Activated naive CD4-positive, alpha-beta T cell treated with anti-CD3 and anti-CD28 coated beads, Interleukin-2, amount 50 U/mL, for 16 hours (primary cell): ENCODE results near the gene PIK3AP1.
"Not testable (repeated sequence)": the region's sequence is repeated elsewhere in the genome, so short reads cannot be mapped to it uniquely, and the experiment has no call there.

Source experiments
- DNase-seq: peaks from one replicate; pipeline ENCODE4 v3.0.0-alpha.2; 2020

Gene PIK3AP1, protein sequence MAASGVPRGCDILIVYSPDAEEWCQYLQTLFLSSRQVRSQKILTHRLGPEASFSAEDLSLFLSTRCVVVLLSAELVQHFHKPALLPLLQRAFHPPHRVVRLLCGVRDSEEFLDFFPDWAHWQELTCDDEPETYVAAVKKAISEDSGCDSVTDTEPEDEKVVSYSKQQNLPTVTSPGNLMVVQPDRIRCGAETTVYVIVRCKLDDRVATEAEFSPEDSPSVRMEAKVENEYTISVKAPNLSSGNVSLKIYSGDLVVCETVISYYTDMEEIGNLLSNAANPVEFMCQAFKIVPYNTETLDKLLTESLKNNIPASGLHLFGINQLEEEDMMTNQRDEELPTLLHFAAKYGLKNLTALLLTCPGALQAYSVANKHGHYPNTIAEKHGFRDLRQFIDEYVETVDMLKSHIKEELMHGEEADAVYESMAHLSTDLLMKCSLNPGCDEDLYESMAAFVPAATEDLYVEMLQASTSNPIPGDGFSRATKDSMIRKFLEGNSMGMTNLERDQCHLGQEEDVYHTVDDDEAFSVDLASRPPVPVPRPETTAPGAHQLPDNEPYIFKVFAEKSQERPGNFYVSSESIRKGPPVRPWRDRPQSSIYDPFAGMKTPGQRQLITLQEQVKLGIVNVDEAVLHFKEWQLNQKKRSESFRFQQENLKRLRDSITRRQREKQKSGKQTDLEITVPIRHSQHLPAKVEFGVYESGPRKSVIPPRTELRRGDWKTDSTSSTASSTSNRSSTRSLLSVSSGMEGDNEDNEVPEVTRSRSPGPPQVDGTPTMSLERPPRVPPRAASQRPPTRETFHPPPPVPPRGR

DNA sequence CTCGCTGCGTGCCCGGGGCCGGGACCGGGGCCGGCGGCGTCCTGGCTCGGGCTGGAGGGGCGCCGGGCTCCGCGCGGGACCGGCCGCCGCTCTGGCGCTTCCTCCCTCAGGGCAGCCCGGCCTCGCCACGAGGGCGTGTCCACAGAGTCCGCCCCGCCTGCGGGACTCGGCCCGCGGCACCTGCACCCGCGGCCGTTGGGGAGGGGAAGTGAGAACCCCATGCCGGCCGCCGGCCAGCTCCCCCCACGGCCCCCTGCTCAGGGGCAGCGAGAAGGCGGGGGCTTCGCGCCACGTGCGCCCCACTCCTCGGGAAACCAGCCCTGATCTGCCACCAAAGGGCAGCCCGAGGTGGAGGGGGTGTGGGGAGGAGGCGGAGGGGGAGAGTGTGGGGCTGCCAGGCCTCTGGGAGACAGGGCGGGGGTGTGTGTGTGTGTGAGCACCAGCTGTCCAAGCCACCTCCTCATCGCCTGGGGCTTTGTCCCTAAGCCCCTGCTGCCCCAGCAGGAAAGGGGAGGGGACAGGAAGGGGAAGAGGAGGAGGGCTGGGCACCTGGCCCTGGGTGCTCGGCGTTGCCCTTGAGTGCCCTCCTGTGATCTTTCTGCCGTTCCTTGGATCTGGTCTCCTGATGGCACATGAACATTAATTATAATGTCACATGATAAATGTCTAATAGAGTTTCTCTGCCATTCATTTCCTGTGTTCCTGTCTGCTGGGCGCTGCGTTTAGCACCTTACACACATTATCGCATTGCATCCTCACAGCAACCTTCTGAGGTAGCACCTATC is at the start of gene PIK3AP1:
Gene PIK3AP1 (minus strand): TSS at position 93 of the 785 bp plus-strand sequence. CDS start 120 bp downstream, outside the sequence.
- peak; percentile 43 for DNase-seq

- DNase-seq = no peak
Observed at GRCh38 chr10:96768136-96768535, 47.8 kb upstream of the PIK3AP1 start.

DNA sequence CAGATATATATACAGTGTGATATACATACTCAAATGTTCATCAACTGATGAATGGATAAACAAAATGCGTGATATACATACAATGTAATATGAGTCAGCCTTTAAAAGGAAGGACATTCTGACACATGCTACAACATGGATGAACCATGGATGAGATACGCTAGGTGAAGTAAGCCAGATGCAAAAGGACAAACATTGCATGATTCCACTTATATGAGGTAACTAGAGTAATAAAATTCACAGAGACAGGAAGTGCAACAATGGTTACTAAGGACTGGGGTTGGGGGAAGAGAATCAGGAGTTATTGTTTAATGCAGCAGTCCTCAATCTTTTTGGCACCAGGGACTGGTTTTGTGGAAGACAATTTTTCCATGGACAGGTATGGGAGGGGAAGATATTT is 47.3 kb upstream of the PIK3AP1 start:
- no peak for DNase-seq

- DNase-seq = peak; percentile 76
Observed at GRCh38 chr10:96765406-96766240, 45.3 kb upstream of the PIK3AP1 start.

DNA sequence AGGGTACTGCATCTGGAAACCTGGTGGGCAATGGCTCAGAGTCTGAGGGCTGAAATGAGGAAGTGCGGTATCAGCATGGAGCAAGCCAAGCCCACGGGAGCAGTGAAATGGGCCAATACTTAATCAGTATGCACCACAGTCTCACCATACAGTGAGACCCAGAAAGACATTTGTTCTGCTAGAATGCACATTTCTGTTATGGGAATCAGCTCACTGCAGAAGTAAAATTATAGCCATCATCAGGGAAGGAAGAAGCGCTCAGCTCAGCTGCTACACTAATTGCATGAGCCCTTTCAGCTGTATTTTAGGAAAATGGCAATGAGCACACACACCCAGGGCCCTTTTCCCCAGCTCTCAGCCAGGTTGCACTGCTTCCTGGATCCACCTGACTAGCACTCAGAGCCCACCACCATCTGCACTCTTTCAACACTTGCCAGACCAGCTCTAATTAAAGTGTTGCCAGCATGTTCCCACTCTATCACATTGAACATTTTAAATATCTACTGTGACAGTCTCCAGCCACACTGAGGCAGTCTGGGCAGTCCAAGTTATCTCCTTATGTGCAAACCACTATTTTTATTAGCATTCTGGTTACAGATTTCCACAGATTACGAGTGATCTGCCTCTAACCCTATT is 44.2 kb upstream of the PIK3AP1 start:
- DNase-seq = no peak

DNA sequence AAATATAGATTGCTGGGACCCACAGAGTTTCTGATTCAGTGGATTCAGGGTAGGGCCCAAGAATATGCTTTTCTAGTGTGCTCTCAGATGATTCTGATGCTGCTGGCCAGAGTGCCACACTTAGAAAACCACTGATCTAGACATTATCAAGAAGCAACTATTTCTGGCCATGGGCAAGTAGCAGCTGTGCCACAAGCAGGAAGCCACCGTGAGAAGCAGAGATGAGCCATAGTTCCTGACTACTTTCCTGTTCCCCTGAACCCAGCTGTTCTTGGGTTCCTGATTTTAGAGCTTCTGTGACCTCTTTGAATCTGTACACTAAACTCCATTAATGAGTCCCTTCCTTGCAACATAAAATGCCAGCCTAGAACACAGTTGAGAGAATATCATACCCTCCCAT is 38.1 kb upstream of the PIK3AP1 start:
- no peak for DNase-seq

GRCh38 chr10:96756111-96756903 is 36.0 kb upstream of the PIK3AP1 start:
- DNase-seq = no peak

- no peak for DNase-seq
Observed at GRCh38 chr10:96753956-96754355, 33.6 kb upstream of the PIK3AP1 start.

GRCh38 chr10:96752375-96752774 is 32.1 kb upstream of the PIK3AP1 start:
- DNase-seq = no peak

DNA sequence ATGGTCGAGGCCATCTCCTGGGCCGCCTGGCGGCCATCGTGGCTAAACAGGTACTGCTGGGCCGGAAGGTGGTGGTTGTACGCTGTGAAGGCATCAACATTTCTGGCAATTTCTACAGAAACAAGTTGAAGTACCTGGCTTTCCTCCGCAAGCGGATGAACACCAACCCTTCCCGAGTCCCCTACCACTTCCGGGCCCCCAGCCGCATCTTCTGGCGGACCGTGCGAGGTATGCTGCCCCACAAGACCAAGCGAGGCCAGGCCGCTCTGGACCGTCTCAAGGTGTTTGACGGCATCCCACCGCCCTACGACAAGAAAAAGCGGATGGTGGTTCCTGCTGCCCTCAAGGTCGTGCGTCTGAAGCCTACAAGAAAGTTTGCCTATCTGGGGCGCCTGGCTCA is 30.0 kb upstream of the PIK3AP1 start:
- not testable (repeated sequence) for DNase-seq

DNA sequence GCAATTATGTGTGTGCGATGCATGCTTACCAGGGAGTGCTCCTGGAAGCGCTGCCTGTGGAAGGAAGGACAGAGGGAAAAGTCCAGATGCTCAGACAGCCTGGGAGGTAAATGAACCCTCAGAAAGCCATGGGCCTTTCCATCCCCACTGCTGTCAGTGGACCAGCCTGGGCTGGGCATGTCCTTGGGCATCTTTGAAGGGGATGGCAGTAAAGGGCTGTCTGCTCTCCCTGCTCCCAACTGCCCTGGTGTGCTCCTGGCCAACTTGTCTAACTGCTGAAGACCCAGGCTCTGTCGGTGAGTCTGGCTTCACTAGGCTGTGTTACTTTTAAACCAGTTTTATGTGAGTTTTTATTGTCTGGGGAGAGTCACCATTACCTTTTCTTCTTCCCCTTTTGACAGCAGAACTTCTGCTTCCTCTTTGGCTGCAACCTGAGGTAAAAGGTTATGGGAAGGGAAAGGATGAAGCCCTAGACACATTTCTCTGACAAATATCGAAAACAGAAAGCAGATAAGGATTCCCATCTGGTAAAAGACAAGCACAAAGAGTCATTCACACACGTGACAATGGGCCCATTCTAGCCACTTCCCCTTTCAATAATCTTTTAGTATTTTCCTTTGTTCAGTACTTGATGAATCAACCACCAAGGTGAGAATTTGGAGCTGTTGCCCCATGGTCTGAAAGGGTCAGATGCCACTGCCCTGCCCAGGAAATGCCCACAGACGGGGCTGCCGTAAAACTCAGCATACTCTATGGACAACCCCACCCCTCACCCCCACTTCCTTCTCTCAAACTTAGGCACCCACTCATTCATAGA is 27.6 kb upstream of the PIK3AP1 start:
- DNase-seq = no peak

GRCh38 chr10:96746503-96746902 is 26.2 kb upstream of the PIK3AP1 start:
- DNase-seq = no peak

DNA sequence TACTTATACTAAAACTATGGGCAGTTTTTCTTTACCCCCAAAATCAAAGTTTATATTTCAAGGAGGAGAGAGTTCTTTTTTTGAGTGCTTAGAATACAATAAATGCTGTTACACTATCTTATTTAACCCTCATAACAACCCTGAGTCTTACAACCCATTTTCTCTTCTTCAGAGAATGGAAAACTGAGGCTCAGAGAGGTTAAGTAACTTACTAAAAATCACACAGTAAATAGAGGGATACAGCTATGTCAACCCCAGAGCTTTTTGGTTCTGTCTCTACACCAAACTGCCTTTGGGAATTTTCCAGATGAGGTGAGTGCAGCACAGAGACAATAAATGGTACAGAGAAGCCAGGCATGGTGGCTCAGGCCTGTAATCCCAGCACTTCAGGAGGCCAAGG is 25.6 kb upstream of the PIK3AP1 start:
- no peak for DNase-seq

DNA sequence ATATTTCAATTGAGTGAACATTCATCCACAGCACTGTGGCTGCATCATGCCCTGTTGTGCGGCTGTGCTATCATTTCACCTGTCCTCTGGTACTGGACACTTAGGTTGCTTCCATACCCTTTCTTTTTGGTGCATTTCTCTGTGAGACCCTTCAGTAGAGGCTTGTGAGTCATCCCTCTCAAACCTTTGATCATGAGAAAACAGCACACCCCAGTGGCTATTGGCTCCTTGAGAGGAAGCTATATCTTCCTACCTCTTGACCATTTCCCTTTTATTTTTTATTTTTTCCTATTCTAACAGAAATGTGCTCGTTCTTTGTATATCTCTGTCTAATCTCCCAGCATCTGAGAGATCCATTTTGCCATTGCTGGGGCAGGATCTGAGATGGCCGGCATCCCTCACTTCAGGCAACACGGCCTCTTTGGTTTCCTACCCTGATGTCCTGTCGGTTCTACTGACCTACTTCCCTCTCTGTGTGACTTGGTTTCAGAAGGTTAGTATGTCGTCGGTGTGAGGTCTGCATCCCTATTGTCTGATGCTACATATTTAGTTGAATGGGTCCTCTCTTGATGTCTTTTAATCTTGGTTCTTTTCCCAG is 23.8 kb upstream of the PIK3AP1 start:
- no peak for DNase-seq

DNA sequence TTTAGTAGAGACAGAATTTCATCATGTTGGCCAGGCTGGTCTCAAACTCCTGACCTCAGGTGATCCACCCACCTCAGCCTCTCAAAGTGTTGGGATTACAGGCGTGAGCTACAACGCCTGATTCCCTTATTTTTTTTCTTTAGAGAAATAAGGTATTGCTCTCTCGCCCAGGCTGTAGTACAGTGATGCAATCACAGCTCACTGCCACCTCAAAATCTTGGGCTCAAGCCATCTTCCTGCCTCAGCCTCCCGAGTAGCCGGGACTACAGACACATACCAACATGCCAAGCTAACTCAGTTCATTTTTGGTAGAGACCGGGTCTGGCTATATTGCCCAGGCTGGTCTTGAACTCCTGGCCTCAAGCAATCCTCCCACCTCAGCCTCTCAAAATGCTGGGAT is 21.2 kb upstream of the PIK3AP1 start:
- not testable (repeated sequence) for DNase-seq

GRCh38 chr10:96740579-96741281 is 20.4 kb upstream of the PIK3AP1 start:
- no peak for DNase-seq

DNA sequence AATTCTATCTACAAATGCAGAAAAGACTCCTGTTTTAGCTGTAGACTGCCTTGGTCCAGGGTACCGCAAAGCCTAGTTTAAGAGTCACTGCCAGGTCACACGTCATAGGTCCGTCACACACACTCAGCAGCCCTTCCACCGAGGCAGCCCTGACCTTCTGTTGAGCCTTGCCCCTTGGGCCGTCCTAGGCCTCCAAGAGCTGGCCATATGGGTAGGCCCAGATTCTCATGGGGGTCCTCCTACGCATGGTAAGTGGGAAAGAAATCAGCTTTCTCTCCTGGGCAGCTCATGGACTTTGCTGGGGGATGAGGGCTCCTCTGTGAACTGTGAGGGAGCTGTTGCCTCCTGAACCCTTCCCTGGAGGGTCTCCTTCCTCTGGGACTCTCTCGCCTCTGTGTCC is 19.8 kb upstream of the PIK3AP1 start:
- DNase-seq = no peak

- not testable (repeated sequence) for DNase-seq
Observed at GRCh38 chr10:96737307-96737902, 17.1 kb upstream of the PIK3AP1 start.

GRCh38 chr10:96724621-96725020 is 4.3 kb upstream of the PIK3AP1 start:
- no peak for DNase-seq
